Measurements from ENCODE around the gene CD244. TPM values are rescaled to one million over a fixed set of nuclear protein-coding genes. Genes with fewer than 3 reads are reported as not detected.

The CD244 gene
- total and polyA plus RNA-seq, 2 donors, result 2.4 to 10.3 TPM

GRCh38 chr1:160839746-160840145 lies 22.9 kb downstream of the CD244 start:
- no peak overlapping the region for H3K27ac ChIP-seq (ENCODE audit: low read depth in 1 of 2, low read length in 1 of 2)
- no peak for DNase-seq (ENCODE audit: low read depth in 6 of 9, low spot score in 9 of 9)
- WGBS, result 94% methylated on average over 2 of the region's 2 CpGs
- H3K9me3 ChIP-seq (ENCODE audit: control insufficient read depth in 2 of 2, insufficient read depth in 1 of 2, low read length in 1 of 2), result no peaks in the 10 kb centered on the region
- no peaks in the 10 kb centered on the region for H3K36me3 ChIP-seq (ENCODE audit: control insufficient read depth in 2 of 2, insufficient read depth in 2 of 2, low read length in 1 of 2)
- no peaks in the 10 kb centered on the region for H3K27me3 ChIP-seq (ENCODE audit: control insufficient read depth in 2 of 2, insufficient read depth in 1 of 2, low read length in 1 of 2)
- H3K4me1 ChIP-seq (ENCODE audit: control insufficient read depth in 2 of 2, insufficient read depth in 2 of 2, low read length in 2 of 2), result peaks cover 37 to 70% of the 10 kb centered on the region in 2 donors
- no peak overlapping the region for H3K4me3 ChIP-seq (ENCODE audit: low read length in 2 of 2)

GRCh38 chr1:160838888-160839287 lies 23.8 kb downstream of the CD244 start:
- 4% methylated on average over 7 of the region's 7 CpGs for WGBS
- Histone ChIP-seq H3K9me3 (ENCODE audit: control insufficient read depth in 2 of 2, insufficient read depth in 1 of 2, low read length in 1 of 2) (no peaks in the 10 kb centered on the region), H3K4me3 (ENCODE audit: low read length in 2 of 2) (peak overlapping the region in 1 of 2 donors; percentile 17), H3K27ac (ENCODE audit: low read depth in 1 of 2, low read length in 1 of 2) (peak overlapping the region; percentile 10 to 93), H3K36me3 (ENCODE audit: control insufficient read depth in 2 of 2, insufficient read depth in 2 of 2, low read length in 1 of 2) (no peaks in the 10 kb centered on the region), H3K4me1 (ENCODE audit: control insufficient read depth in 2 of 2, insufficient read depth in 2 of 2, low read length in 2 of 2) (peaks cover 37 to 70% of the 10 kb centered on the region in 2 donors), H3K27me3 (ENCODE audit: control insufficient read depth in 2 of 2, insufficient read depth in 1 of 2, low read length in 1 of 2) (no peaks in the 10 kb centered on the region)
- DNase-seq (ENCODE audit: low read depth in 6 of 9, low spot score in 9 of 9), result peak in 5 of 9 donors; percentile 50 to 86 (median 60)

GRCh38 chr1:160837558-160838205 lies 25.0 kb downstream of the CD244 start:
- no peaks in the 10 kb centered on the region for H3K36me3 ChIP-seq (ENCODE audit: control insufficient read depth in 2 of 2, insufficient read depth in 2 of 2, low read length in 1 of 2)
- no peaks in the 10 kb centered on the region for H3K27me3 ChIP-seq (ENCODE audit: control insufficient read depth in 2 of 2, insufficient read depth in 1 of 2, low read length in 1 of 2)
- DNase-seq (ENCODE audit: low read depth in 6 of 9, low spot score in 9 of 9), result peak; percentile 63 to 95 (median 81)
- peak overlapping the region; percentile 1 to 17 for H3K4me3 ChIP-seq (ENCODE audit: low read length in 2 of 2)
- 5% methylated on average over 9 of the region's 9 CpGs for whole genome bisulfite sequencing
- peaks cover 35 to 67% of the 10 kb centered on the region in 2 donors for H3K4me1 ChIP-seq (ENCODE audit: control insufficient read depth in 2 of 2, insufficient read depth in 2 of 2, low read length in 2 of 2)
- H3K27ac ChIP-seq (ENCODE audit: low read depth in 1 of 2, low read length in 1 of 2), result peak overlapping the region; percentile 93 to 95
- H3K9me3 ChIP-seq (ENCODE audit: control insufficient read depth in 2 of 2, insufficient read depth in 1 of 2, low read length in 1 of 2), result no peaks in the 10 kb centered on the region

DNA sequence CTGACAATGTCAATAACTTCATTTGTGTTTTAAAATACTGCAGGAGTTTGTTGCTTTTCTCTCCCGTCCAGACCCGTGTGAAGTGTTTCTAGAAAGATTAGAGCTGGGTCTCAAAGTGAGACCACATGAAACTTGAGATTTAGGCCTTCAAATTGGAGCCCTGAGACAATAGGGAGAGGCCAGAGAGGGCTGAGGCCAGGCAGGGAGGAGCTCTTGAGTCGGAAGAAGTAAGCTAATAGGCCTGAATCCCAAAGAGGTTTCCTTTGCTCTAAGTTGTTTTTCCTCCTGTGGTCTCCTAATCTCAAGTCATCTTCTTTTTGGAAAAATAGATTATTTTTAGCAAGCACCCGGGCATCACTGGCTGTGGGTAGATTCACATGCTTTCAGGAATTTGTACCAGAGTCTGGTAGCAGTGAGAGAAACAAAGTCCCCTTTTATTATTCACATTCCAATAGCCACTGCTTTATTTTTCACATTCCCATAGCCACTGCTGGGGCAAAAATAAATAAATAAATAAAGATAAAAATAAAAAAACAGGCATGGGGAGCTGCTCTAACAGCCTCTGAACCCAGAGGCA lies 25.6 kb downstream of the CD244 start:
- peak overlapping the region in 1 of 2 donors; percentile 1 for H3K4me3 ChIP-seq (ENCODE audit: low read length in 2 of 2)
- no peaks in the 10 kb centered on the region for H3K9me3 ChIP-seq (ENCODE audit: control insufficient read depth in 2 of 2, insufficient read depth in 1 of 2, low read length in 1 of 2)
- H3K36me3 ChIP-seq (ENCODE audit: control insufficient read depth in 2 of 2, insufficient read depth in 2 of 2, low read length in 1 of 2), result no peaks in the 10 kb centered on the region
- DNase-seq (ENCODE audit: low read depth in 6 of 9, low spot score in 9 of 9), result peak in 1 of 9 donors; percentile 34
- 63% methylated on average over 4 of the region's 4 CpGs for WGBS
- H3K27me3 ChIP-seq (ENCODE audit: control insufficient read depth in 2 of 2, insufficient read depth in 1 of 2, low read length in 1 of 2), result no peaks in the 10 kb centered on the region
- H3K4me1 ChIP-seq (ENCODE audit: control insufficient read depth in 2 of 2, insufficient read depth in 2 of 2, low read length in 2 of 2), result peaks cover 34 to 61% of the 10 kb centered on the region in 2 donors
- peak overlapping the region; percentile 74 to 93 for H3K27ac ChIP-seq (ENCODE audit: low read depth in 1 of 2, low read length in 1 of 2)

DNA sequence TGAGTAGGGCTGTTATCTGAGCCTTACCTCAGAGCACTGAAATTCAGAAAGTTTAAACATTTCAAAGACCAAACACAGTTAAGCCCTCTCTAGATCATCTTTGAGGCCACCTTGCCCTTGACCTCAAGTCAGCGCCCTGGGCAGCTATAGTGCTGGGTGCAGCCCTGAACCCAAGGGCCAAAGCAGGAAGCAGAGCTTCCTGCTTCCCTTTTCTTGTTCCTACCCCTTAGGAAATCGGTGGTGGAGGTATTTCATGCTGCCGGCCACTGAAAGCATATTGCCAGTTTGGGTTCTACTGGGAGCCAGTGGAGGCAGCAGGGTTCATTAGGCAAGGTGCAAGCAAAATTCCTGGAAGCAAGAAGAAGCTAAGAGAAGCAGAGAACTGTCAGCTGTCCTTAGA lies 26.1 kb downstream of the CD244 start:
- Histone ChIP-seq H3K27ac (ENCODE audit: low read depth in 1 of 2, low read length in 1 of 2) (peak overlapping the region; percentile 74 to 93), H3K4me1 (ENCODE audit: control insufficient read depth in 2 of 2, insufficient read depth in 2 of 2, low read length in 2 of 2) (peaks cover 30 to 56% of the 10 kb centered on the region in 2 donors)

DNA sequence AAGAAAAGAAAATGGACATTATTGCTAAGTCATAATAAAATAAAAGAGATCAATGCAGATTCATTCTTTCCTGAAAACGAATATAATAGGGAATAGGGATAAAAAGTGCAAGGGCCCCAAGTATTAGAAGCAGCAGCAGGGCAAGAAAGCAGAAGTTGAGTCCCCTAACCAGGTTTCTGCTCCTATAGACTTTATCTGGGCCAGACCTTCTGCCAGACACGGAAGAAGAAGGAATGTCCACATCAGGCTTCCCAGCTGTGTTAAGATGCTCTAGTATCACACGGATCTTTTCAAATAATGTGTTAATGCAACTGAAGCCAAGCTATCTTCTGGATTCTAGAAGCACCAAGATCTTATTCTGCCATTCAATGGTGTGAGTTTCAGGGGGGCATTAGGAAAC lies 26.9 kb downstream of the CD244 start:
- Histone ChIP-seq H3K27me3 (ENCODE audit: control insufficient read depth in 2 of 2, insufficient read depth in 1 of 2, low read length in 1 of 2) (no peaks in the 10 kb centered on the region), H3K36me3 (ENCODE audit: control insufficient read depth in 2 of 2, insufficient read depth in 2 of 2, low read length in 1 of 2) (no peaks in the 10 kb centered on the region), H3K4me3 (ENCODE audit: low read length in 2 of 2) (no peak overlapping the region), H3K27ac (ENCODE audit: low read depth in 1 of 2, low read length in 1 of 2) (no peak overlapping the region), H3K9me3 (ENCODE audit: control insufficient read depth in 2 of 2, insufficient read depth in 1 of 2, low read length in 1 of 2) (no peaks in the 10 kb centered on the region), H3K4me1 (ENCODE audit: control insufficient read depth in 2 of 2, insufficient read depth in 2 of 2, low read length in 2 of 2) (peaks cover 29 to 48% of the 10 kb centered on the region in 2 donors)
- no peak for DNase-seq (ENCODE audit: low read depth in 6 of 9, low spot score in 9 of 9)
- 75% methylated on average over 3 of the region's 3 CpGs for WGBS

More for the DNA sequence above, 26.1 kb downstream of the CD244 start:
- peak in 1 of 9 donors; percentile 31 for DNase-seq (ENCODE audit: low read depth in 6 of 9, low spot score in 9 of 9)
- Histone ChIP-seq H3K27me3 (ENCODE audit: control insufficient read depth in 2 of 2, insufficient read depth in 1 of 2, low read length in 1 of 2) (no peaks in the 10 kb centered on the region), H3K4me3 (ENCODE audit: low read length in 2 of 2) (no peak overlapping the region), H3K36me3 (ENCODE audit: control insufficient read depth in 2 of 2, insufficient read depth in 2 of 2, low read length in 1 of 2) (no peaks in the 10 kb centered on the region), H3K9me3 (ENCODE audit: control insufficient read depth in 2 of 2, insufficient read depth in 1 of 2, low read length in 1 of 2) (no peaks in the 10 kb centered on the region)
- 55% methylated on average over 3 of the region's 3 CpGs for WGBS

- DNase-seq (ENCODE audit: low read depth in 6 of 9, low spot score in 9 of 9), result peak in 3 of 9 donors; percentile 52 to 75 (median 54)
- no peak overlapping the region for H3K4me3 ChIP-seq (ENCODE audit: low read length in 2 of 2)
- no peak overlapping the region for H3K27ac ChIP-seq (ENCODE audit: low read depth in 1 of 2, low read length in 1 of 2)
- peaks cover 29 to 46% of the 10 kb centered on the region in 2 donors for H3K4me1 ChIP-seq (ENCODE audit: control insufficient read depth in 2 of 2, insufficient read depth in 2 of 2, low read length in 2 of 2)
- no peaks in the 10 kb centered on the region for H3K36me3 ChIP-seq (ENCODE audit: control insufficient read depth in 2 of 2, insufficient read depth in 2 of 2, low read length in 1 of 2)
- 93% methylated on average over 3 of the region's 3 CpGs for WGBS
- H3K27me3 ChIP-seq (ENCODE audit: control insufficient read depth in 2 of 2, insufficient read depth in 1 of 2, low read length in 1 of 2), result no peaks in the 10 kb centered on the region
- H3K9me3 ChIP-seq (ENCODE audit: control insufficient read depth in 2 of 2, insufficient read depth in 1 of 2, low read length in 1 of 2), result no peaks in the 10 kb centered on the region
Observed at GRCh38 chr1:160834945-160835565, 27.6 kb downstream of the CD244 start.

GRCh38 chr1:160830321-160831153 lies 32.1 kb downstream of the CD244 start:
- H3K27ac ChIP-seq (ENCODE audit: low read depth in 1 of 2, low read length in 1 of 2), result no peak overlapping the region
- peak in 5 of 9 donors; percentile 55 to 80 (median 59) for DNase-seq (ENCODE audit: low read depth in 6 of 9, low spot score in 9 of 9)
- no peaks in the 10 kb centered on the region for H3K27me3 ChIP-seq (ENCODE audit: control insufficient read depth in 2 of 2, insufficient read depth in 1 of 2, low read length in 1 of 2)
- 85% methylated on average over 8 of the region's 8 CpGs for WGBS
- H3K9me3 ChIP-seq (ENCODE audit: control insufficient read depth in 2 of 2, insufficient read depth in 1 of 2, low read length in 1 of 2), result no peaks in the 10 kb centered on the region
- H3K4me3 ChIP-seq (ENCODE audit: low read length in 2 of 2), result no peak overlapping the region
- H3K4me1 ChIP-seq (ENCODE audit: control insufficient read depth in 2 of 2, insufficient read depth in 2 of 2, low read length in 2 of 2), result peaks cover 0 to 4% of the 10 kb centered on the region in 2 donors
- H3K36me3 ChIP-seq (ENCODE audit: control insufficient read depth in 2 of 2, insufficient read depth in 2 of 2, low read length in 1 of 2), result peaks cover 0 to 3% of the 10 kb centered on the region in 2 donors

Data from thymus (tissue), 11 donors.